NCI-H345 treated with DMSO at 0.1 percent for 48 hours (cell line): ENCODE data around the gene SCN8A.
"Not testable (repeated sequence)": the region's sequence is repeated elsewhere in the genome, so short reads cannot be mapped to it uniquely, and the experiment has no call there.

Experiments
- DNase-seq: peaks from one replicate; lab custom pipeline; 2025; ENCODE audit not compliant: unreplicated experiment; lab: John Stamatoyannopoulos, UW

SCN8A gene

GRCh38 chr12:51591016-51591901 is at the start of gene SCN8A:
Gene SCN8A (plus strand): TSS chr12:51591233. CDS start chr12:51662818, 71,585 bp downstream.
- DNase-seq: peak; percentile 46

GRCh38 chr12:51546097-51546496 is 44.9 kb upstream of the SCN8A start:
- no peak for DNase-seq

GRCh38 chr12:51547606-51548005 is 43.4 kb upstream of the SCN8A start:
- DNase-seq: no peak

GRCh38 chr12:51548241-51548640 is 42.8 kb upstream of the SCN8A start:
- no peak for DNase-seq

- peak; percentile 19 for DNase-seq
Measured at GRCh38 chr12:51549637-51550036, 41.4 kb upstream of the SCN8A start.

- DNase-seq: not testable (repeated sequence)
Measured at GRCh38 chr12:51568271-51569032, 22.6 kb upstream of the SCN8A start.

- DNase-seq: no peak
Measured at GRCh38 chr12:51579321-51579850, 11.6 kb upstream of the SCN8A start.

GRCh38 chr12:51589060-51589459 is 2.0 kb upstream of the SCN8A start:
- no peak for DNase-seq

GRCh38 chr12:51589557-51590176 is 1.4 kb upstream of the SCN8A start:
- DNase-seq: no peak

GRCh38 chr12:51590347-51591015 is 552 bp upstream of the SCN8A start:
- DNase-seq: peak; percentile 68

GRCh38 chr12:51592034-51592705 is 1.1 kb downstream of the SCN8A start:
- DNase-seq: no peak

GRCh38 chr12:51593021-51593420 is 2.0 kb downstream of the SCN8A start:
- DNase-seq: no peak

GRCh38 chr12:51593539-51593938 is 2.5 kb downstream of the SCN8A start:
- no peak for DNase-seq

- DNase-seq: no peak
Measured at GRCh38 chr12:51598156-51598555, 7.1 kb downstream of the SCN8A start.

GRCh38 chr12:51600721-51601120 is 9.7 kb downstream of the SCN8A start:
- no peak for DNase-seq

- no peak for DNase-seq
Measured at GRCh38 chr12:51601241-51601640, 10.2 kb downstream of the SCN8A start.

- DNase-seq: not testable (repeated sequence)
Measured at GRCh38 chr12:51605896-51606295, 14.9 kb downstream of the SCN8A start.

GRCh38 chr12:51607197-51607596 is 16.2 kb downstream of the SCN8A start:
- DNase-seq: not testable (repeated sequence)

GRCh38 chr12:51620448-51620847 is 29.4 kb downstream of the SCN8A start:
- no peak for DNase-seq
